AG09309 (cell line): ENCODE results near the gene FADD.

Source experiments
- DNase-seq: peaks from one replicate; pipeline ENCODE4 v3.0.0-alpha.2; 2010; ENCODE audit warnings: low read depth
- H3K4me3 ChIP-seq: 2 replicates; pipeline ENCODE4 v1.5.1; 2011; ENCODE audit warnings: mild to moderate bottlenecking, low read depth, low read length, moderate library complexity; ENCODE audit not compliant: control insufficient read depth
- CTCF ChIP-seq: IDR thresholded peaks from 2 replicates; pipeline ENCODE4 v1.5.1; 2011; ENCODE audit warnings: mild to moderate bottlenecking, low read depth, low read length, inconsistent platforms; ENCODE audit not compliant: insufficient read depth, control insufficient read depth; ENCODE audit errors: missing control alignments

The FADD gene

GRCh38 chr11:70230151-70230839, 27.2 kb downstream of the FADD start:
- TF ChIP-seq CTCF = no peak
- DNase-seq = no peak
- no peak overlapping the region for H3K4me3 ChIP-seq

GRCh38 chr11:70230840-70231710, 28.0 kb downstream of the FADD start:
- no peak for TF ChIP-seq CTCF
- no peak for DNase-seq

GRCh38 chr11:70233034-70233433, 29.9 kb downstream of the FADD start:
- DNase-seq = no peak
- H3K4me3 ChIP-seq = no peak overlapping the region
- TF ChIP-seq CTCF = no peak

More at GRCh38 chr11:70230840-70231710, 28.0 kb downstream of the FADD start:
- H3K4me3 ChIP-seq = no peak overlapping the region

GRCh38 chr11:70233511-70233934, 30.4 kb downstream of the FADD start:
- no peak overlapping the region for H3K4me3 ChIP-seq
- no peak for TF ChIP-seq CTCF

GRCh38 chr11:70233962-70234361, 30.9 kb downstream of the FADD start:
- TF ChIP-seq CTCF = no peak
- no peak overlapping the region for H3K4me3 ChIP-seq
- DNase-seq = no peak

More at GRCh38 chr11:70233511-70233934, 30.4 kb downstream of the FADD start:
- DNase-seq = peak; percentile 45

- no peak overlapping the region for H3K4me3 ChIP-seq
- DNase-seq = no peak
- TF ChIP-seq CTCF = no peak
Measured at GRCh38 chr11:70240337-70240736, 37.2 kb downstream of the FADD start.
